HG03469 (cell line): Measurements from ENCODE around the gene CHRNE.
"Not testable (repeated sequence)": the region's sequence is repeated elsewhere in the genome, so short reads cannot be mapped to it uniquely, and the experiment has no call there.

Experiments used
- ATAC-seq: cut with Tn5 transposase; IDR thresholded peaks from one replicate; pipeline ENCODE4 v1.9.1; 2021; ENCODE audit warnings: mild to moderate bottlenecking, moderate library complexity, moderate number of reproducible peaks; ENCODE audit not compliant: unreplicated experiment

The CHRNE gene

GRCh38 chr17:4939796-4940554, 37.1 kb upstream of the CHRNE start, which contains the start of the genes RNF167 and SLC25A11:
RNF167 (plus strand) TSS chr17:4940268; CDS start chr17:4940910, 642 bp downstream.
SLC25A11 (minus strand) TSS chr17:4940046; CDS start chr17:4939910, 136 bp downstream.
- ATAC-seq: peak; percentile 54

- ATAC-seq: peak; percentile 7
These were observed 36.6 kb upstream of the CHRNE start for GRCh38 chr17:4939546-4939795.

GRCh38 chr17:4938688-4939545, 36.0 kb upstream of the CHRNE start:
- ATAC-seq: no peak

- ATAC-seq: no peak
These were observed 35.2 kb upstream of the CHRNE start for GRCh38 chr17:4938069-4938491.

- no peak for ATAC-seq
These were observed 34.7 kb upstream of the CHRNE start for GRCh38 chr17:4937553-4937952.

- ATAC-seq: no peak
These were observed 33.5 kb upstream of the CHRNE start for GRCh38 chr17:4936436-4936835.

- no peak for ATAC-seq
These were observed 32.8 kb upstream of the CHRNE start for GRCh38 chr17:4935650-4936049.

GRCh38 chr17:4934173-4934979, 31.5 kb upstream of the CHRNE start:
- ATAC-seq: no peak

- ATAC-seq: no peak
These were observed 30.7 kb upstream of the CHRNE start for GRCh38 chr17:4933646-4934045.

GRCh38 chr17:4932756-4933155, 29.9 kb upstream of the CHRNE start:
- ATAC-seq: no peak

- ATAC-seq: no peak
These were observed 29.1 kb upstream of the CHRNE start, which contains the start of gene GP1BA for GRCh38 chr17:4931963-4932362. GP1BA (plus strand) TSS chr17:4932277; CDS start chr17:4932605, 328 bp downstream.

- no peak for ATAC-seq
These were observed 26.0 kb upstream of the CHRNE start for GRCh38 chr17:4928881-4929280.

GRCh38 chr17:4926577-4927335, 23.9 kb upstream of the CHRNE start:
- not testable (repeated sequence) for ATAC-seq

- no peak for ATAC-seq
These were observed 18.4 kb upstream of the CHRNE start for GRCh38 chr17:4921320-4921719.

GRCh38 chr17:4920351-4921048, 17.6 kb upstream of the CHRNE start:
- no peak for ATAC-seq

GRCh38 chr17:4919511-4920047, 16.7 kb upstream of the CHRNE start:
- ATAC-seq: no peak

GRCh38 chr17:4914551-4914950, 11.7 kb upstream of the CHRNE start:
- not testable (repeated sequence) for ATAC-seq

- ATAC-seq: no peak
These were observed 11.1 kb upstream of the CHRNE start for GRCh38 chr17:4913994-4914393.

- ATAC-seq: no peak
These were observed 6.0 kb upstream of the CHRNE start for GRCh38 chr17:4908711-4909496.
